ENCODE measurements around the gene CD207.
"Not testable (repeated sequence)": the region's sequence is repeated elsewhere in the genome, so short reads cannot be mapped to it uniquely, and the experiment has no call there.

Gene CD207

DNA sequence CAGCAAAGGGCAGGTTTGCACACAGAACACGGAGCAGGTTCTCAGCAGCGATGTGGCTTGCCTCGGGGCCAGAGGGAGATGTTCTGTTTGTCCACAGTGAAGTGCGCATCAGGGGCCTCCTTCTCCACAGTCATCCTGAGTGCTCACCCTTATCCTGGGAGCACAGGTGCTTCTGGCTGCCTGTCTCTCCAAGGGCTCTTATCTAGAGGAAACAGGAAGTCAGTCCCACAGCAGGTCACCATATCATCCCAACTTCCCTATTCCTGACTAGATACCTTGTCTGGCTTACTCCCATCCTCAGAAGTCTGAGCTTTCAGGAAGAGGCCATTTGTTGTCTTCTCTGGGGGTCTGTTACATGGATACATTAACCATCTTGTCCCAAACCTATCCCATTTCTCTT is at the start of gene CD207:
CD207 (minus strand) TSS at position 174 of the 400 bp plus-strand sequence; CDS start at position 134, 40 bp downstream.
- no peak for DNase-seq (ENCODE audit: low read depth in 1 of 2, low spot score in 1 of 2)

- DNase-seq (ENCODE audit: low read depth in 1 of 2, low spot score in 1 of 2): not testable (repeated sequence)
These were observed 42.9 kb upstream of the CD207 start for GRCh38 chr2:70878543-70878942.

DNA sequence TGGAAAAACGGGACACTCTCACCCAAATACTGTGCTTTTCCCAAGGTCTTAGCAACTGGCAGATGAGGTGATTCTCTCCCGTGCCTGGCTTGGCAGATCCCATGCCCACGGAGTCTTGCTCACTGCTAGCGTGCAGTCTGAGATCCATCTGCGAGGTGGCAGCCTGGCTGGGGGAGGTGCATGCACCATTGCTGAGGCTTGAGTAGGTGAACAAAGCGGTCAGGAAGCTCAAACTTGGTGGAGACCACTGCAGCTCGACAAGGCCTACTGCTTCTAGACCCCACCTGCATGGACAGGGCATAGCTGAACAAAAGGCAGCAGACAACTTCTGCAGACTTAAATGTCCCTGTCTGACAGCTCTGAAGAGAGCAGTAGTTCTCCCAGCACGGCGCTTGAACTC is 40.5 kb upstream of the CD207 start:
- DNase-seq (ENCODE audit: low read depth in 1 of 2, low spot score in 1 of 2): not testable (repeated sequence)

- no peak for DNase-seq (ENCODE audit: low read depth in 1 of 2, low spot score in 1 of 2)
These were observed 37.9 kb upstream of the CD207 start for GRCh38 chr2:70873541-70873940.

DNA sequence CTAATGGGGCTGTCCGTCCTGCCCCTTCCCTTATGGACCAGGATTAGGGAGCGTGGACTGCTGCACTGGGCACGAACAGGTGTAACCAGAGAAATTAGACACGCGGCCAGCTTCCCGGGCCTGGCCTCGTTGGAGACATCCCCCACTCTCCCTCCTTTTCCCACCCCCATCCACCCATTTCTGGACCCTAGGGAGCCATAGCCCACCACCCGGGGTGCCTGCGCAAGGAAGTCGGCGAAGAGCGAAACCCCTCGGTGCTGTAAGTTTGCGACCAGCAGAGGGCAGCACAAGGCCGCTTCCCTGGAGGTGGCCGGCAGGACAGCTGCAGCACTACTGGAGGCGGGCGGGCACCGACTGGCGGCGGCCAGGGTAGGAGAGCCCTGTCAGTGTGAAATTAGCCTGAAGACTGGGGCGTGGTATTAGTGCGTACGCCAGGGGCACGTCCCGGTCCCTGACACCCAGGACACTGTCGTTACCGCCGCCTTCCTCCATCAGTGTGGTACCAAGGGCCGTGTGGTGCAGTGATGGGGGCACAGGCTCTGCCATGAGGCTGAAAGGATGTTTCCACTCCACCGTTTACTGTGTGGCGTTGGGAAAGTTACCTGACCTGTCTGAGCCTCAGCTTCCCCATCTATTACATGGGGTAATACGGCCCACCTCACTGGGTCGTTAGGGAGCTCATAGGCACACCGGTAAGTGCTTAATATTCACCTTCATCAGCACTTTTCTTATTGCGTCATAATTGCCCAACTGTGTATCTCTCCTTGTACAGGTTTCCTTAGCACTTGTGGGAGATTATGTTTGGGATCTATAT is 36.0 kb upstream of the CD207 start:
- peak; percentile 69 to 74 for DNase-seq (ENCODE audit: low read depth in 1 of 2, low spot score in 1 of 2)

GRCh38 chr2:70870790-70871189 is 35.2 kb upstream of the CD207 start:
- DNase-seq (ENCODE audit: low read depth in 1 of 2, low spot score in 1 of 2): no peak

- DNase-seq (ENCODE audit: low read depth in 1 of 2, low spot score in 1 of 2): no peak
These were observed 33.4 kb upstream of the CD207 start for GRCh38 chr2:70868970-70869369.

DNA sequence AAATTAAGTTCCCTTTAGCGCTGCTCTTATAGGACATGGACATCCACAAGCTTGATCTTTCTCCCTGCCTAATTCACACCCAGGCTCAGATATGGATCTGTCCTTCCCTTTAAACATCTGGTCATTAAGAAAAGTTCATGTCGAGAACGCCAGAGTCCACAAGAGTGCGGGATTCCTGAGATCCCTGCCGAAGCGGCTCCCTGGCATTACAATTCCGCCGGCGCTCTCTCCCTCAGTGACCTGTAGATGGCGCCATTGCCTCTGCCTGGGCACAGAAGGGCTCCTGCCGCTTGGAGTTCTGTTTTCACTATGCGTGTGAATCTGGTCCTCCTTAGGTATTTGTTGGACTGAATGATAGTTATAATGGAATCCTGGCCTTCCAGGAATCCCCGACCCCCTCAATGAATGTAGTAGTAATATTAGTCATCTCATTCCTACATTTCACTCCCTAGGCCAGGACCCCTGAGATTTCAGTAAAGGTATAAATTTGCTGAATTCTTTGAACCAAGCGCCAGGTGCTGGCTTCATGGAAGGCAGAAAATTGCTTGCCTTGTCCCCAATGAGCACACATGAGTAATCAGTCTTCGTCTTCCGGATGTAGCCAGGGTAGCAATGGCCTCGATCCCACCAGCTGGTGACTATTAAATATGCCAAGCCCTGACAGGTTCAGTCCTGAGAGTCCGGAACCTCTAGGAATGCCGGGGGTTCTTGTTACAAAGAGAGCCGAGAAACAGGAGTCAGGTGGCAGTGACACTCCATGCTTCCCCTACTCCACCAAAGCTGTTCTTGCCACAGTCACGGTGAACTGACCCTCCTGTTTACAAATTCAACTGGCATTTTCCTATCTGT is 26.4 kb upstream of the CD207 start:
- DNase-seq (ENCODE audit: low read depth in 1 of 2, low spot score in 1 of 2): peak; percentile 53 to 65

- no peak for DNase-seq (ENCODE audit: low read depth in 1 of 2, low spot score in 1 of 2)
These were observed 20.1 kb upstream of the CD207 start for GRCh38 chr2:70855667-70856066.

GRCh38 chr2:70854411-70854810 is 18.8 kb upstream of the CD207 start:
- DNase-seq (ENCODE audit: low read depth in 1 of 2, low spot score in 1 of 2): no peak

GRCh38 chr2:70852824-70853223 is 17.2 kb upstream of the CD207 start:
- DNase-seq (ENCODE audit: low read depth in 1 of 2, low spot score in 1 of 2): no peak

GRCh38 chr2:70851704-70852103 is 16.1 kb upstream of the CD207 start:
- peak in 1 of 2 donors; percentile 40 for DNase-seq (ENCODE audit: low read depth in 1 of 2, low spot score in 1 of 2)

- no peak for DNase-seq (ENCODE audit: low read depth in 1 of 2, low spot score in 1 of 2)
These were observed 15.3 kb upstream of the CD207 start for GRCh38 chr2:70850925-70851324.

- no peak for DNase-seq (ENCODE audit: low read depth in 1 of 2, low spot score in 1 of 2)
These were observed 6.8 kb upstream of the CD207 start for GRCh38 chr2:70842401-70842800.

DNA sequence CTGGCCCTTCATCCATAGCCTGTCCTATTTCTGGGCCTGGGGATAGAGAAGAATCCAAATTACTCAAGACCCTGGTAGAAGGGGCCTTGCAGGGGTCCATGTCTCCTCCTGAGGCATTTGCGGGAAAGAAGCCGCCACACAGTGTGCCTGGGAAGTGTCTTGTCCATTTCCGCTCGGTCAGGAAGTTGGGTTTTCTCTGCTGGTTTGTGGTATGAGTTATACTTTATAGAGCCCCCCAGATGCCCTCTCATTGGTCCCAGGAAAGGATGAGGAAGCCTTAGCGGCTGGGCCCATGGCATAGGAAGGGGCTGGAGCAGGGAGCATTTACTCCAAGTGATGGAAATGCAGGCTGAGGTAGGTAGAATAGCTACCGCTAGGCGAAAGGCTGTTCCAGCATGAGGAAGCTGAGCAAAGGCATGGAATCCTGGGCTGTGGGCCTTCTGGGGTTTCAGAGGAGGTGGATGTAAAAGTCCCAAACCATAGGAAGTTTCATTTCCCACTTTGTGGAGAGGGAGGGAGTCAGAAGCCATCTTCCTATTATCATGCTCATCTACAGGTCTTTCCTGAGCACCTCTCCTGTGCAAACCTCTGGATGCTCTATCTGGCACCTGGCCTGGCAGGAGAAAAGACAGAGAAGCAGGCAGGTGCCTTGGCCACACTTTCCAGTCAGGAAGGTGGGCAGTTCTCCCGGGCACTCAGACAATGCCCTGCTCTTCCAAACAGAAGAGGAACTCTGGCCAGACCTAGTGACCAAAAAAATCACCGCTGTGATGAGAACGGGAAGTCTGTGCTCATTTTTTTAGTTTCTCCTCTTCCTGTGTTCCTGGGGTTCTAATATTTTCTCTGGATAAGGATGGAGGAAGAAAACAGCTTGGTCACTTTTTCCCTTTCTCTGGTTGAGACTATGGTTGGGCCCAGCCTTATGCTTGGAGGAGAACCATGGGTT is 2.6 kb upstream of the CD207 start:
- no peak for DNase-seq (ENCODE audit: low read depth in 1 of 2, low spot score in 1 of 2)

DNA sequence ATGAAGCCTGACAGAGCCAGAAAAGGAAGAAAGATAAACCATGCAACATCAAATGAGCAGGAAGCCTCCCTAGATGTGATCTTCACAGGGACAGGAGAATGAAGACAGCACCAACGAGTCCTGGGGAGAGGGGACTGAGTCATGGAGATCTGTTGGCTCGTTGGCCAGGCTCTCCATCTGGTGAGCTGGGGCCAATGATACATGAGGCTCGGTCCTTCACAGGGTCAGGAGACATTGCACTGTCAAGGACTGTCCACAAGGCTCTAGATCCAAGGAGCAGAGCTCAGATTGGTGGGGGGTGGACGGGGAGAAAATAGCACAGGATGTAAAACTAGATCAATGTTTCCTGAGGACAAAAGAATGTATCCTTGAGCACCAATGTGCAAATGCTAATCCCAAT is 735 bp downstream of the CD207 start:
- no peak for DNase-seq (ENCODE audit: low read depth in 1 of 2, low spot score in 1 of 2)

DNA sequence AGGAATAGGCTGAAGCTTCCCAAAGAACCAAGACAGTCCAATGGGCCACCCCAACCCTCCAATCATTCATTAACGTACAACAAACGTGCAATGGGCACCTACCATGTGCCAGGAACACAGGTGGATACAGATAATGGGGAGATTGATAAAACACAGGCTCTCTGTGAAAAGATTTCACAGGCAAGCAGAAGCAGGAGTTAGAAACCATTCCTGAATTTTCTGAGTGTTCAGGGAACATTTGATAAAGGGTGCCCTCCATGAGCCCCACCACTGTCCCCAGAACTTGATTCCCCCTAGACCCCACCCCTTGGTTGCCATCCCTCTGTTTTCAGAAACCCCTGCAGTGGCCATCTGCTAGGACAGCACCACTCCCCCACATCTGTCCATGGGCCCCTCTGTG is 1.5 kb downstream of the CD207 start:
- DNase-seq (ENCODE audit: low read depth in 1 of 2, low spot score in 1 of 2): no peak

- no peak for DNase-seq (ENCODE audit: low read depth in 1 of 2, low spot score in 1 of 2)
These were observed 2.4 kb downstream of the CD207 start for GRCh38 chr2:70833246-70833645.

DNA sequence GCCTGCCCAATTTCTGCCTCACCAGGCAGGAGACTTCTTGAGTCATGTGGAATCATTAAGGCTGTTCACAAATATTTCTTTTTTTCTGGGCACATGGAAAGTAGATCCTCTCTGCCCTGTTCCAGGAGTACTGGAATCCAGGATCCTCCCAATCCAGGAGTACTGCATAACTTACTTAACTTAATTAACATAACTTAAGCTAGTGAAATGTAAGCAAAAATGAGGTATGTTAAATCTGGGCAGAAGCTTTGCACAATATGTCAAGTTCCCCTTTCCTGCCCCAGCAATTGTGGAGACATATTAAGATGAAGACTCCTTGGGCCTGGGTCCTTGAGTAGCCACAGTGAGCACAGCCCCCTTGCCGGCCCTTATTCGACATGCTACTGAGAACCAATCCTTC is 3.2 kb downstream of the CD207 start:
- no peak for DNase-seq (ENCODE audit: low read depth in 1 of 2, low spot score in 1 of 2)

- DNase-seq (ENCODE audit: low read depth in 1 of 2, low spot score in 1 of 2): no peak
These were observed 3.8 kb downstream of the CD207 start for GRCh38 chr2:70831861-70832260.

DNA sequence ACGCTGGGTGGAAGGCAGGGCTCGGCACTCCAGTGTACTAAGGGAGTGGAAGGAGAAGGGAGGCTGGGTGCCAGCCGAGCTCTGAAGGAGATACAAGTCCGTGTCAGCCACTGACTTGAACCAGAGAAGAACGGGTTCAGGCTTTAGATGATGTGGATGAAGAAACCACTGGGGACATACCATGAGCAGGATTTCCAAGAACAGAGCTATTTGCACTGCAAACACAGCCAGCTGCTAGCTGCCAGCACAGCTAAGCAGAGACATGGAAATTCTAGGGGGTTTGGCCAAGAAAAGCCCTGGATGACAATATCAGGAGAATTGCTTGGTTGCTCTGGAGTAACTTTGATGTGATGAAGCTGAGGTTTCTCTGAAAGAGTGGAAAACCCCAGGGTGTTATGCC is 5.2 kb downstream of the CD207 start:
- DNase-seq (ENCODE audit: low read depth in 1 of 2, low spot score in 1 of 2): no peak
